Lung (tissue), 12 donors: ENCODE results near the gene KCNJ15. TPM values are rescaled to one million over a fixed set of nuclear protein-coding genes. Genes with fewer than 3 reads are reported as not detected.
"Not testable (repeated sequence)": the region's sequence is repeated elsewhere in the genome, so short reads cannot be mapped to it uniquely, and the experiment has no call there.

Experiments used
- ATAC-seq: fragments of 200-7000 bp; cut with Tn5 transposase; one replicate; pipeline ENCODE4 v1.9.1; 2020; ENCODE audit warnings: moderate number of reproducible peaks; ENCODE audit not compliant: insufficient read depth, low FRiP score
- DNase-seq, 3 donors: peaks; one replicate each; pipeline ENCODE4 v3.0.0-alpha.2; 2013 to 2017
- H3K27ac ChIP-seq, 2 donors: one replicate each; pipeline ENCODE4 v1.5.1; 2013; ENCODE audit warnings: mild to moderate bottlenecking in 2 of 2, moderate library complexity in 2 of 2, control low read depth in 1 of 2, inconsistent platforms in 1 of 2, low read depth in 1 of 2, low read length in 1 of 2
- H3K27me3 ChIP-seq, 3 donors: one replicate each; pipeline ENCODE4 v1.5.1; 2013; ENCODE audit warnings: low read length in 2 of 3; ENCODE audit not compliant: control insufficient read depth in 3 of 3, insufficient read depth in 3 of 3
- H3K36me3 ChIP-seq, 4 donors: one replicate each; pipeline ENCODE4 v1.5.1; 2013; ENCODE audit warnings: low read length in 4 of 4, mild to moderate bottlenecking in 1 of 4, moderate library complexity in 1 of 4; ENCODE audit not compliant: control insufficient read depth in 4 of 4, insufficient read depth in 4 of 4
- H3K4me1 ChIP-seq, 5 donors: one replicate each; pipeline ENCODE4 v1.5.1; 2013; ENCODE audit warnings: low read length in 5 of 5, mild to moderate bottlenecking in 2 of 5, moderate library complexity in 1 of 5; ENCODE audit not compliant: control insufficient read depth in 5 of 5, insufficient read depth in 5 of 5
- H3K4me3 ChIP-seq: one replicate; pipeline ENCODE4 v1.5.1; 2013; ENCODE audit warnings: mild to moderate bottlenecking, control low read depth, moderate library complexity
- H3K9ac ChIP-seq, 2 donors: one replicate each; pipeline ENCODE4 v1.5.1; 2013; ENCODE audit warnings: low read length in 2 of 2, control low read depth in 1 of 2; ENCODE audit not compliant: insufficient read depth in 1 of 2
- H3K9me3 ChIP-seq, 4 donors: one replicate each; pipeline ENCODE4 v1.5.1; 2013; ENCODE audit warnings: low read length in 3 of 4, mild to moderate bottlenecking in 1 of 4, moderate library complexity in 1 of 4; ENCODE audit not compliant: control insufficient read depth in 4 of 4, insufficient read depth in 3 of 4
- CTCF ChIP-seq: IDR thresholded peaks from 2 replicates; pipeline ENCODE4 v1.5.1; 2012; ENCODE audit warnings: mild to moderate bottlenecking; ENCODE audit errors: control extremely low read depth, extremely low read depth
- WGBS, 2 donors: extraction: QIAGEN DNeasy Blood & Tissue Kit; methylation state at CpG; one replicate each; pipeline ENCODE4 v1.1.7; 2013; 5-methylcytosine and 5-hydroxymethylcytosine counted together
- polyA plus RNA-seq, 2 donors: library from polyadenylated mRNA; stranded (reverse); fragments of 200-250 nt; gene quantifications; one replicate each; pipeline ENCODE4 v1.2.1, GENCODE V29; 2013
- total RNA-seq, 2 donors: library from RNA; depleted of rRNA in 1 of 2; stranded (reverse); fragments of >200 nt in 1 of 2; gene quantifications; one replicate each; pipeline ENCODE4 v1.2.1, GENCODE V29; 2014 to 2021
- donor health status: control.
- donor health status: control.
- donor health status: Bipolar disorder and iron deficiency.
- donor health status: healthy.
- donor health status: DM: yes; HTN: yes; CAD: no.

KCNJ15 gene
- total and polyA plus RNA-seq, 4 donors: 28.2 to 79.1 (median 61.5) TPM

- H3K9me3 ChIP-seq: no peaks in the 10 kb centered on the region
- no peak overlapping the region for H3K9ac ChIP-seq
- DNase-seq: no peak
- H3K4me3 ChIP-seq: no peak overlapping the region
- H3K27ac ChIP-seq: no peak overlapping the region
- no peaks in the 10 kb centered on the region for H3K27me3 ChIP-seq
- H3K4me1 ChIP-seq: peaks cover 0 to 27% (median 0%) of the 10 kb centered on the region in 5 donors
- no peak for ATAC-seq
- TF ChIP-seq CTCF: no peak
- no peaks in the 10 kb centered on the region for H3K36me3 ChIP-seq
- 72 to 89% methylated on average over 2 of the region's 2 CpGs for WGBS, 2 donors
Observed at GRCh38 chr21:38244407-38244787, 12.4 kb upstream of the KCNJ15 start.

GRCh38 chr21:38244885-38245869 lies 11.6 kb upstream of the KCNJ15 start:
- WGBS, 2 donors: 53 to 69% methylated on average over 9 of the region's 9 CpGs
- H3K4me1 ChIP-seq: peaks cover 0 to 26% (median 3%) of the 10 kb centered on the region in 5 donors

GRCh38 chr21:38246511-38246910 lies 10.3 kb upstream of the KCNJ15 start:
- Histone ChIP-seq H3K27me3 (no peaks in the 10 kb centered on the region), H3K27ac (no peak overlapping the region), H3K9ac (no peak overlapping the region), H3K4me3 (no peak overlapping the region), H3K4me1 (peaks cover 0 to 19% (median 2%) of the 10 kb centered on the region in 5 donors), H3K9me3 (no peaks in the 10 kb centered on the region), H3K36me3 (no peaks in the 10 kb centered on the region)
- TF ChIP-seq CTCF: no peak
- no peak for ATAC-seq
- no peak for DNase-seq

More at GRCh38 chr21:38244885-38245869, 11.6 kb upstream of the KCNJ15 start:
- no peak overlapping the region for H3K27ac ChIP-seq
- no peaks in the 10 kb centered on the region for H3K27me3 ChIP-seq
- H3K9ac ChIP-seq: no peak overlapping the region
- TF ChIP-seq CTCF: no peak
- H3K9me3 ChIP-seq: no peaks in the 10 kb centered on the region
- DNase-seq (no peak), ATAC-seq (no peak)
- H3K4me3 ChIP-seq: no peak overlapping the region
- no peaks in the 10 kb centered on the region for H3K36me3 ChIP-seq

- H3K27ac ChIP-seq, DNase-seq, H3K9ac ChIP-seq, H3K27me3 ChIP-seq, H3K9me3 ChIP-seq, H3K36me3 ChIP-seq, H3K4me3 ChIP-seq, ATAC-seq: not testable (repeated sequence)
- 93 to 97% methylated on average over 2 of the region's 2 CpGs for WGBS, 2 donors
- H3K4me1 ChIP-seq: peaks cover 0 to 15% (median 1%) of the 10 kb centered on the region in 5 donors
Observed at GRCh38 chr21:38247054-38247453, 9.7 kb upstream of the KCNJ15 start.
